Vagina (tissue), 2 donors: ENCODE measurements around the gene SMC4. TPM values are rescaled to one million over a fixed set of nuclear protein-coding genes. Genes with fewer than 3 reads are reported as not detected.
A peak's percentile ranks its signal among the peaks of the same experiment; 100 is the strongest.
"Not testable (repeated sequence)": the region's sequence is repeated elsewhere in the genome, so short reads cannot be mapped to it uniquely, and the experiment has no call there.

ENCODE experiments used
- DNase-seq, 2 donors: peaks; one replicate each; pipeline ENCODE4 v3.0.0-alpha.2; 2017; ENCODE audit errors: extremely low spot score in 2 of 2
- H3K27ac ChIP-seq: fragments of 200-600 bp; sonication (generic); one replicate; pipeline ENCODE4 v1.5.1; 2019
- H3K27me3 ChIP-seq: fragments of 200-600 bp; sonication (generic); one replicate; pipeline ENCODE4 v1.5.1; 2019
- H3K36me3 ChIP-seq, 2 donors: fragments of 200-600 bp; sonication (generic); one replicate each; pipeline ENCODE4 v1.5.1; 2017 to 2019
- H3K4me1 ChIP-seq: fragments of 200-600 bp; sonication (generic); one replicate; pipeline ENCODE4 v1.5.1; 2019
- H3K4me3 ChIP-seq, 2 donors: fragments of 200-600 bp; sonication (generic); 1 replicate in 1 of 2; 2 replicates in 1 of 2; pipeline ENCODE4 v1.5.1; 2016 to 2019
- H3K9me3 ChIP-seq: fragments of 200-600 bp; sonication (generic); one replicate; pipeline ENCODE4 v1.5.1; 2019
- POLR2A ChIP-seq, 2 donors: fragments of 450-650 bp; IDR thresholded peaks; one replicate each; pipeline ENCODE4 v1.6.1; 2017; ENCODE audit warnings: antibody characterized with exemption in 2 of 2, mild to moderate bottlenecking in 2 of 2, moderate library complexity in 2 of 2
- POLR2AphosphoS5 ChIP-seq, 2 donors: sonication (generic); formaldehyde crosslinking; IDR thresholded peaks; one replicate each; pipeline ENCODE4 v1.9.0; 2017; ENCODE audit warnings: antibody characterized with exemption in 2 of 2, mild to moderate bottlenecking in 2 of 2, low read depth in 1 of 2; ENCODE audit not compliant: insufficient read depth in 1 of 2
- intact Hi-C: fragments of 100-400 bp; cut with DNase I; formaldehyde crosslinking; loops from one replicate; pipeline ENCODE4 v1.15.1; 2023
- total RNA-seq: library from RNA; depleted of rRNA; stranded (reverse); fragments of >200 nt; gene quantifications from one replicate; pipeline ENCODE4 v1.2.3, GENCODE V29; 2016
- TF ChIP-seq, protein P1 (sequence below), 3 experiments: fragments of 450-650 bp in 2 of 3; fragments of 200-600 bp in 1 of 3; sonication (generic) in 1 of 3; IDR thresholded peaks; one replicate each; pipeline ENCODE4 v1.5.1; 2017 to 2019; ENCODE audit warnings: antibody characterized with exemption in 3 of 3, mild to moderate bottlenecking in 2 of 3, moderate library complexity in 2 of 3

Gene SMC4
- total RNA-seq, 1 donor from 2014 or later, result 41.5 TPM

DNA sequence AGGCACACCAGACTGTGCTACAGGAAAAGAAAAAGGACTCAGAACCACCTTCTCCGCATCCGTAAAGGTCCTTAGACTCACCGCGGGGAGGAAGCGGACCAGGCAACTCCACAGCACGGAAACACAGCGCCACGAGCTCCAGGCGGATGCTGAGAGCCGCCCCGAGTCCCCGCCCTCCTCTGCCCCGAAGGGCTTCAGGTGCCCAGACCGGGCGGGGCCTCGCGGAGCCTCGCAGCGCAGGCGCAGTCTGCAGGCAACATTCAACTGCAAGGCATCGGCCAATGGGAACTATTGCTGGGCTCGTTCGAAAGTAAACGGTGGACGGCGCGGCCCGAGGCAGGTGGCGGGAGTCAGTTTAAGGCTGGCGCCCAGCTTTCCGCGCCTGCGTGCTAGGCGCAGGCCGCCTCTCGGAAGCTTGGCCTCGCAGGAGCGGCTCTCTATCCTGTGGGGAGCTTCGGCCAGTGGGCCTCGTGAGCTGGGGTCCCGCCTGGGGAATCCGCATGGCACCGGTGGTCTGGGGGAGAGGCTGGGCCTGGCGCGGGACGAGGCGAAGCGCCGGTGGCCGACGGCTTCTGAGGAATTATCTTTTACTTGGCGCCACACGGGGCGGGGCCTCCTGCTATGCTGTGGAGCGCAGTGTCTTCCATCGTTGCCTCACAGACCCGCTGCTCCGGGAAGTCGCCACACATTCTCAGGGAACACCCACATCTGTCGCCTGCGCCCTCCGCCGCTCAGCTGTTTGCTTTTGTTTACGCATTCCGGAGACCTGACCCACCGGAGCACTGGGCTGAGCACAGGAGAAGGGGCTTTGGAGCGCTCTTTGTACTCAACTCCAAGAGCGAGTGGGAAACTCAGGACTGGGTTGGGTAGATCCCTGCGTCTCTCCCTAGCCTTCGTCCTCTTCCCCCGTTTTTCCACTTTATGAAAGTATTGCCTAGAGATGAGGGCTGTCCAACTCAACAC is 50.5 kb downstream of the SMC4 start, which contains the start of gene TRIM59:
Gene TRIM59, minus strand, starts transcription at position 151 of the 963 bp plus-strand sequence. CDS start 10,603 bp downstream, outside the sequence.
- Histone ChIP-seq H3K27ac (peak within 1 kb of the TSS; percentile 51), H3K36me3 (no peaks in the 10 kb centered on the region), H3K4me3 (peak within 1 kb of the TSS; percentile 50 to 53), H3K9me3 (no peaks in the 10 kb centered on the region), H3K27me3 (no peaks in the 10 kb centered on the region), H3K4me1 (peaks cover 14% of the 10 kb centered on the region)
- DNase-seq, result no peak
- intact Hi-C loops, result no loop called here
- peak; percentile 57 to 73 for TF ChIP-seq POLR2AphosphoS5 (IDR thresholded peaks at IDR 0.05; ENCODE audit: insufficient read depth in 1 of 2, low read depth in 1 of 2)
- TF ChIP-seq, protein P1, sequence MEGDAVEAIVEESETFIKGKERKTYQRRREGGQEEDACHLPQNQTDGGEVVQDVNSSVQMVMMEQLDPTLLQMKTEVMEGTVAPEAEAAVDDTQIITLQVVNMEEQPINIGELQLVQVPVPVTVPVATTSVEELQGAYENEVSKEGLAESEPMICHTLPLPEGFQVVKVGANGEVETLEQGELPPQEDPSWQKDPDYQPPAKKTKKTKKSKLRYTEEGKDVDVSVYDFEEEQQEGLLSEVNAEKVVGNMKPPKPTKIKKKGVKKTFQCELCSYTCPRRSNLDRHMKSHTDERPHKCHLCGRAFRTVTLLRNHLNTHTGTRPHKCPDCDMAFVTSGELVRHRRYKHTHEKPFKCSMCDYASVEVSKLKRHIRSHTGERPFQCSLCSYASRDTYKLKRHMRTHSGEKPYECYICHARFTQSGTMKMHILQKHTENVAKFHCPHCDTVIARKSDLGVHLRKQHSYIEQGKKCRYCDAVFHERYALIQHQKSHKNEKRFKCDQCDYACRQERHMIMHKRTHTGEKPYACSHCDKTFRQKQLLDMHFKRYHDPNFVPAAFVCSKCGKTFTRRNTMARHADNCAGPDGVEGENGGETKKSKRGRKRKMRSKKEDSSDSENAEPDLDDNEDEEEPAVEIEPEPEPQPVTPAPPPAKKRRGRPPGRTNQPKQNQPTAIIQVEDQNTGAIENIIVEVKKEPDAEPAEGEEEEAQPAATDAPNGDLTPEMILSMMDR (IDR thresholded peaks at IDR 0.05), result no peak

DNA sequence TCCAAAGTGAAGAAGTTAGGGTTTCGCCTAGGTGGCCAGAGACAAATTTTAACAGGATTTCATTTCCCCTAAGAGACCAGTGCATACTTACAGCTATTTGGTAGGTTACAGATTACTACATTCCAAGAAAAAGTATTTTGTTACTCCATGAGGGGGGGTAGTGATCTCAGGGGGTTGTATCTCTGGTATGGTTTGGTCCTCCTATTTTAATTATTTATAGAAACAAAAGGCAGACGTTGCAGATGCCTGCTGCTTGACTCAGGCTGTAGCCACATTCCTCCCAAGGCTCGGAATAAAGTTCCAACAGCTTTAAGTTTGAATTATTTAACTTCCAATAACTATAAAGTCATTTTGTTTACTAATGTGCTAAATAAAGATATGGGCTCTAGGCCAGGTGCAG is 51.4 kb downstream of the SMC4 start:
- Histone ChIP-seq H3K36me3 (no peaks in the 10 kb centered on the region), H3K4me3 (no peak overlapping the region), H3K4me1 (peaks cover 14% of the 10 kb centered on the region), H3K27ac (no peak overlapping the region), H3K27me3 (no peaks in the 10 kb centered on the region), H3K9me3 (no peaks in the 10 kb centered on the region)
- DNase-seq, result no peak
- no peak for TF ChIP-seq POLR2A (IDR thresholded peaks at IDR 0.05)
- no peak for TF ChIP-seq POLR2AphosphoS5 (IDR thresholded peaks at IDR 0.05; ENCODE audit: insufficient read depth in 1 of 2, low read depth in 1 of 2)
- TF ChIP-seq, protein P1 (IDR thresholded peaks at IDR 0.05), result no peak
- intact Hi-C loops, result no loop called here

DNA sequence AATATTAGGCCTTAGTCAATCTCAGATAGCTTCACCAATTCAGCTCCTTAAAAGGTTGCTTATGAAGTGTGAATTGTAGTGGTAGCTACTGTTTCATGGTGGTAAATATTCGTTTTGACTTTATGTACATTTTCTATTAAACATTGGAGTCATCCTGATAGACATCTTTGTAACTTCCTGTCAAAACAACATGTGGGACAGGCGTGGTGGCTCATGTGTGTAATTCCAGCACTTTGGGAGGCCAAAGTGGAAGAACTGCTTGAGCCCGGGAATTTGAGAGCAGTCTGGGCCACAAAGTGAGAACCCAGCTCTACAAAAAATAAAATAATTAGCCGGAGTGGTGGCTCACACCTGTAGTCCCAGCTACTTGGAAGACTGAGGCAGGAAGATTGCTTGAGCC is 52.2 kb downstream of the SMC4 start:
- Histone ChIP-seq H3K4me3 (no peak overlapping the region), H3K4me1 (peaks cover 14% of the 10 kb centered on the region), H3K27ac (no peak overlapping the region), H3K9me3 (no peaks in the 10 kb centered on the region), H3K36me3 (no peaks in the 10 kb centered on the region), H3K27me3 (no peaks in the 10 kb centered on the region)
- TF ChIP-seq POLR2AphosphoS5 (IDR thresholded peaks at IDR 0.05; ENCODE audit: insufficient read depth in 1 of 2, low read depth in 1 of 2), result no peak
- TF ChIP-seq POLR2A (IDR thresholded peaks at IDR 0.05), result no peak
- TF ChIP-seq, protein P1 (IDR thresholded peaks at IDR 0.05), result no peak
- intact Hi-C loops, result no loop called here
- no peak for DNase-seq

DNA sequence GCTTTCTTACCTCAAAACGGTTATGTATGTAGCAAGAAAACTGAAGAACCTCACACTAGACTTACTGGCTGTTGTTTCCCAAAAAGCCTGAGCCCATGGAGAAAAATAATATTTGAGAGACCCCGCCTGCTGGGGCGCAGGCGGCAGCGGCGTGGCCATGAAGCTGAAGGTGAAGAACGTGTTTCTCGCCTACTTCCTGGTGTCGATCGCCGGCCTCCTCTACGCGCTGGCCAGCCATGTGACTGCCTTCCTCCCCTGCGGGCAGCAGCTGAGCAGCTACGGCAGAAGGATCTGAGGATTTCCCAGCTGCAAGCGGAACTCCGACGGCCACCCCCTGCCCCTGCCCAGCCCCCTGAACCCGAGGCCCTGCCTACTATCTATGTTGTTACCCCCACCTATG is 52.8 kb downstream of the SMC4 start:
- H3K36me3 ChIP-seq, DNase-seq, H3K27ac ChIP-seq, H3K27me3 ChIP-seq, H3K9me3 ChIP-seq, intact Hi-C loops, H3K4me3 ChIP-seq: not testable (repeated sequence)
- peaks cover 14% of the 10 kb centered on the region for H3K4me1 ChIP-seq

DNA sequence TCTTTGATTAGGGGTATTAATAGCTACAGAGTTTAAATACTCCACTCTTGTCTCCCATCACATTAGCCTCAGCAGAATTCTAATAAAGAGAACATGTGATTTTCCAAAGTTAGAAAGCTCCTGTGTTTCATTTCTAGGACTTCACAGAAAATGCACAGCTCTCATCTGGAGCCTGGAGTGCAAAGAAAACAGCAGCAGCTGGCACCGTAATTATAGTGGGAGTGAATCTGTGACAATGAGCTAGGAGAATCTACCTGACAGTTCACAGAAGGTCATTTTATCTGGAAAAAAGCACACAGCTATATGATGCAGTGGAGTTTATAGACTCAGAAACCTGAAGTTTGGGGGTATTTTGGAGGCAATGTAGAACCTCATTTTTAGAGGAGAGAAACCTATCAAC is 55.5 kb downstream of the SMC4 start:
- Histone ChIP-seq H3K4me3 (no peak overlapping the region), H3K9me3 (no peaks in the 10 kb centered on the region), H3K36me3 (no peaks in the 10 kb centered on the region), H3K4me1 (peaks cover 4% of the 10 kb centered on the region), H3K27ac (no peak overlapping the region), H3K27me3 (no peaks in the 10 kb centered on the region)
- intact Hi-C loops, result no loop called here
- TF ChIP-seq POLR2AphosphoS5 (IDR thresholded peaks at IDR 0.05; ENCODE audit: insufficient read depth in 1 of 2, low read depth in 1 of 2), result no peak
- TF ChIP-seq, protein P1 (IDR thresholded peaks at IDR 0.05), result no peak
- no peak for TF ChIP-seq POLR2A (IDR thresholded peaks at IDR 0.05)
- no peak for DNase-seq
